Measurements from ENCODE around the gene TMEM106C. TPM values are rescaled to one million over a fixed set of nuclear protein-coding genes. Genes with fewer than 3 reads are reported as not detected.

TMEM106C gene
- total and polyA plus RNA-seq, 2 of the 13 experiments (the other 11 are each of a cell fraction or from before 2014, with no cell fraction given), result 132 to 192 TPM

DNA sequence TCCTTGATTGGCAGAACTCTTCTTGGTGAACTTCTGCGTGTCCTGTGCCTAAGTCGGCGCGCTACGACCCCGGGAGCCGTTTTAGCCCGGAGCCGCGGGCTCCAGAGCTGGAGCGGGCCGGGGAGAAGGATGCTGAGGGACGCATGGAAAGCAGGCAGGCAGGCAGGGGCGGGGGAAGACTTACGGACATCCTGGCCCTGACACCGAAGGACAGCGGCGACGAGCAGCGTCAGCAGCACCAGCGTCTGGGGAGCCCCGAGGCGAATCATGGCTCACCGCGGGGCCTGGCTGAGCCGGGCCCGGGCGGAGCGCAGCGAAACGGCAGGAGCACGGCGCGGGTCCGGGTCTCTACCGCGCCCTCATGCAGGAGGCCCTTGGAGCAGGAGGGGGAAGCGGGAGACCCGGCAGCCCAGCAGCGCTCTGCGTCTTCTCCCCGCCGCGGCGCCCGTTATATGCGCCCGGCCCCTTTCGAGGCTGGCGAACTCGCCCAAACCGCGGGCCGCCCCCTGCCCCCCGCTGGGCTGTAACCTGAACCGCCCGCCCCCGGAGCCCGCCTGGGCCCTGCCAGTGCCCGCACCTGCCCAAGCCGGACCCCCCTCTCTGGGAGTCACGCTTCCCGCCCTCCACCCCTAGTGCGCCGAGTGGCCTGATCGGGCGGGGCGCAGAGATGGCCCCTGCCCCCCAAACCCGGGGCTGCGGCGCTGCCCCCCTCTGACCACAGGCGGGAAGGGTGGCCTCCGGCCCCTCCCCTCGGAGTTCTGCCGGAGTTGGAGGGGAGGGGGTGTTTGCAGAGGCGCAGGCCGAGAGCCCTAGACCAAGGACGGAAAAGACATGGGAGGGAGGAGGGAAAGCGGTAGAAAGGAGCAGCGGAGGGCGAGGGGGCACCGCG lies 40.9 kb downstream of the TMEM106C start, which contains the start of gene COL2A1 (continued):
- TF ChIP-seq CC2D1A (CRISPR knock-in tag; IDR thresholded peaks at IDR 0.05), result no peak
- no peak for TF ChIP-seq NKX3-1 (CRISPR knock-in tag; IDR thresholded peaks at IDR 0.05)
- TF ChIP-seq, protein P1, sequence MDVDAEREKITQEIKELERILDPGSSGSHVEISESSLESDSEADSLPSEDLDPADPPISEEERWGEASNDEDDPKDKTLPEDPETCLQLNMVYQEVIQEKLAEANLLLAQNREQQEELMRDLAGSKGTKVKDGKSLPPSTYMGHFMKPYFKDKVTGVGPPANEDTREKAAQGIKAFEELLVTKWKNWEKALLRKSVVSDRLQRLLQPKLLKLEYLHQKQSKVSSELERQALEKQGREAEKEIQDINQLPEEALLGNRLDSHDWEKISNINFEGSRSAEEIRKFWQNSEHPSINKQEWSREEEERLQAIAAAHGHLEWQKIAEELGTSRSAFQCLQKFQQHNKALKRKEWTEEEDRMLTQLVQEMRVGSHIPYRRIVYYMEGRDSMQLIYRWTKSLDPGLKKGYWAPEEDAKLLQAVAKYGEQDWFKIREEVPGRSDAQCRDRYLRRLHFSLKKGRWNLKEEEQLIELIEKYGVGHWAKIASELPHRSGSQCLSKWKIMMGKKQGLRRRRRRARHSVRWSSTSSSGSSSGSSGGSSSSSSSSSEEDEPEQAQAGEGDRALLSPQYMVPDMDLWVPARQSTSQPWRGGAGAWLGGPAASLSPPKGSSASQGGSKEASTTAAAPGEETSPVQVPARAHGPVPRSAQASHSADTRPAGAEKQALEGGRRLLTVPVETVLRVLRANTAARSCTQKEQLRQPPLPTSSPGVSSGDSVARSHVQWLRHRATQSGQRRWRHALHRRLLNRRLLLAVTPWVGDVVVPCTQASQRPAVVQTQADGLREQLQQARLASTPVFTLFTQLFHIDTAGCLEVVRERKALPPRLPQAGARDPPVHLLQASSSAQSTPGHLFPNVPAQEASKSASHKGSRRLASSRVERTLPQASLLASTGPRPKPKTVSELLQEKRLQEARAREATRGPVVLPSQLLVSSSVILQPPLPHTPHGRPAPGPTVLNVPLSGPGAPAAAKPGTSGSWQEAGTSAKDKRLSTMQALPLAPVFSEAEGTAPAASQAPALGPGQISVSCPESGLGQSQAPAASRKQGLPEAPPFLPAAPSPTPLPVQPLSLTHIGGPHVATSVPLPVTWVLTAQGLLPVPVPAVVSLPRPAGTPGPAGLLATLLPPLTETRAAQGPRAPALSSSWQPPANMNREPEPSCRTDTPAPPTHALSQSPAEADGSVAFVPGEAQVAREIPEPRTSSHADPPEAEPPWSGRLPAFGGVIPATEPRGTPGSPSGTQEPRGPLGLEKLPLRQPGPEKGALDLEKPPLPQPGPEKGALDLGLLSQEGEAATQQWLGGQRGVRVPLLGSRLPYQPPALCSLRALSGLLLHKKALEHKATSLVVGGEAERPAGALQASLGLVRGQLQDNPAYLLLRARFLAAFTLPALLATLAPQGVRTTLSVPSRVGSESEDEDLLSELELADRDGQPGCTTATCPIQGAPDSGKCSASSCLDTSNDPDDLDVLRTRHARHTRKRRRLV (CRISPR knock-in tag; IDR thresholded peaks at IDR 0.05), result no peak
- TF ChIP-seq AFF4 (CRISPR knock-in tag; IDR thresholded peaks at IDR 0.05), result no peak
- TF ChIP-seq ZNF350 (CRISPR knock-in tag; IDR thresholded peaks at IDR 0.05; ENCODE audit: borderline replicate concordance, low read depth), result no peak
- no peak for TF ChIP-seq TP53 (CRISPR knock-in tag; conservative IDR thresholded peaks at IDR 0.05)
- 0 out of 2 replicates have a peak, but pooled peaks have one; percentile 46 for TF ChIP-seq ZNF430 (CRISPR knock-in tag; IDR thresholded peaks at IDR 0.05)
- TF ChIP-seq ZNF777 (CRISPR knock-in tag; IDR thresholded peaks at IDR 0.05), result peak; percentile 54; the same call in 1 of the 2 replicates
- no peak for TF ChIP-seq ZKSCAN5 (CRISPR knock-in tag; IDR thresholded peaks at IDR 0.05)
- TF ChIP-seq GATAD2A (CRISPR knock-in tag; IDR thresholded peaks at IDR 0.05), result no peak
- TF ChIP-seq SRY (CRISPR knock-in tag; IDR thresholded peaks at IDR 0.05), result 0 out of 2 replicates have a peak, but pooled peaks have one; percentile 50
- 0 out of 2 replicates have a peak, but pooled peaks have one; percentile 7 for TF ChIP-seq ZNF619 (CRISPR knock-in tag; IDR thresholded peaks at IDR 0.05)
- TF ChIP-seq, protein P2, sequence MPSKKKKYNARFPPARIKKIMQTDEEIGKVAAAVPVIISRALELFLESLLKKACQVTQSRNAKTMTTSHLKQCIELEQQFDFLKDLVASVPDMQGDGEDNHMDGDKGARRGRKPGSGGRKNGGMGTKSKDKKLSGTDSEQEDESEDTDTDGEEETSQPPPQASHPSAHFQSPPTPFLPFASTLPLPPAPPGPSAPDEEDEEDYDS (CRISPR knock-in tag; IDR thresholded peaks at IDR 0.05), result no peak
- TF ChIP-seq ZNF724P (CRISPR knock-in tag; IDR thresholded peaks at IDR 0.05; ENCODE audit: borderline replicate concordance), result no peak
- TF ChIP-seq HDAC1 (CRISPR knock-in tag; IDR thresholded peaks at IDR 0.05), result 0 out of 2 replicates have a peak, but pooled peaks have one; percentile 34
- no peak for TF ChIP-seq TOPORS (CRISPR knock-in tag; IDR thresholded peaks at IDR 0.05)
- no peak for TF ChIP-seq ZNF12 (CRISPR knock-in tag; IDR thresholded peaks at IDR 0.05)
- no peak for TF ChIP-seq PRPF4 (IDR thresholded peaks at IDR 0.05; ENCODE audit: low read depth, low read length, poor library complexity, severe bottlenecking)

Data from HepG2 (cell line).